Subcutaneous adipose tissue (tissue), 4 donors: Measurements from ENCODE around the gene FASN. TPM values are rescaled to one million over a fixed set of nuclear protein-coding genes. Genes with fewer than 3 reads are reported as not detected.

Experiments used
- CTCF ChIP-seq: fragments of 450-650 bp; IDR thresholded peaks from one replicate; pipeline ENCODE4 v1.5.1; 2016; ENCODE audit warnings: low read depth, mild to moderate bottlenecking, control low read depth, antibody characterized with exemption, moderate library complexity
- total RNA-seq, 4 donors: library from RNA; depleted of rRNA; stranded (reverse); fragments of >200 nt; gene quantifications; one replicate each; pipeline ENCODE4 v1.1.0, GENCODE V29; 2016

FASN gene
- total RNA-seq, 4 donors from 2014 or later, result 148 to 4,879 (median 378) TPM

- TF ChIP-seq CTCF, result no peak
These were observed 10.8 kb downstream of the FASN start for GRCh38 chr17:82086941-82087906.

- no peak for TF ChIP-seq CTCF
These were observed 11.9 kb downstream of the FASN start for GRCh38 chr17:82085931-82086764.

GRCh38 chr17:82085031-82085861, 12.8 kb downstream of the FASN start:
- no peak for TF ChIP-seq CTCF

- no peak for TF ChIP-seq CTCF
These were observed 13.5 kb downstream of the FASN start for GRCh38 chr17:82084373-82085030.

GRCh38 chr17:82083533-82084359, 14.3 kb downstream of the FASN start:
- TF ChIP-seq CTCF, result no peak

GRCh38 chr17:82083009-82083408, 15.0 kb downstream of the FASN start:
- TF ChIP-seq CTCF, result no peak
